ENCODE results near the gene KLK2. TPM values are rescaled to one million over a fixed set of nuclear protein-coding genes. Genes with fewer than 3 reads are reported as not detected.

Gene KLK2
- total and polyA plus RNA-seq, 2 of the 13 experiments (the other 11 are each of a cell fraction or from before 2014, with no cell fraction given) = 0.11 TPM; not detected in 1

GRCh38 chr19:50882188-50882587 lies 8.9 kb downstream of the KLK2 start:
- ChIA-PET CTCF (ENCODE audit: low intra/inter-chr PET ratio, low total read pairs) (interaction anchor here (1.2 kb wide), 1 partner anchor 40 kb away, joined by 3 read pairs; no protein-coding TSS in a partner anchor), POLR2A (no interaction called here)
- in situ Hi-C loops (cut with HindIII; ENCODE audit: extremely low pct_ligation_motif_present, low pct_unique_long_range_greater_than_20kb) = no loop called here

More at GRCh38 chr19:50882188-50882587, 8.9 kb downstream of the KLK2 start:
- Histone ChIP-seq H3K9me3 (ENCODE audit: low read length) (no peaks in the 10 kb centered on the region), H3K4me1 (ENCODE audit: insufficient read depth, low read length) (no peaks in the 10 kb centered on the region), H3K36me3 (replicated peaks in 1 of 2; ENCODE audit: control insufficient read depth in 1 of 2, insufficient read depth in 2 of 2, low read length in 2 of 2) (no peaks in the 10 kb centered on the region), H3K4me3 (replicated peaks in 1 of 3; ENCODE audit: insufficient read depth in 1 of 3, low read depth in 2 of 3, low read length in 3 of 3) (no peak overlapping the region), H3K4me2 (ENCODE audit: low read depth, low read length) (no peak overlapping the region), H4K20me1 (ENCODE audit: insufficient read depth, low read length) (no peaks in the 10 kb centered on the region), H3K9ac (ENCODE audit: insufficient read depth, low read depth, low read length) (no peak overlapping the region), H3K27ac (ENCODE audit: extremely low read length, insufficient read depth, low read length) (no peak overlapping the region), H2AFZ (ENCODE audit: low read length) (no peak overlapping the region), H3K27me3 (ENCODE audit: control insufficient read depth in 1 of 2, insufficient read depth in 2 of 2, low read length in 2 of 2) (no peaks in the 10 kb centered on the region), H3K79me2 (ENCODE audit: insufficient read depth, low read length) (no peaks in the 10 kb centered on the region)
- 3% methylated on average over 2 of the region's 3 CpGs for WGBS (ENCODE audit: low lambda C conversion rate)
- FAIRE-seq (no peak), DNase-seq (ENCODE audit: low spot score) (no peak), ATAC-seq (no peak)
- intact Hi-C loops (cut with micrococcal nuclease; ENCODE audit: unreplicated experiment) = no loop called here
- TF ChIP-seq ZNF790 (CRISPR knock-in tag; IDR thresholded peaks at IDR 0.05; ENCODE audit: borderline replicate concordance) (no peak), SAFB2 (CRISPR knock-in tag; IDR thresholded peaks at IDR 0.05; ENCODE audit: borderline replicate concordance, low read depth) (no peak), ZNF740 (CRISPR knock-in tag; IDR thresholded peaks at IDR 0.05) (no peak), ZNF574 (CRISPR knock-in tag; IDR thresholded peaks at IDR 0.05) (no peak), ZNF317 (CRISPR knock-in tag; IDR thresholded peaks at IDR 0.05) (no peak), ATF5 (CRISPR knock-in tag; IDR thresholded peaks at IDR 0.05; ENCODE audit: low read depth) (no peak), YEATS4 (CRISPR knock-in tag; IDR thresholded peaks at IDR 0.05; ENCODE audit: borderline replicate concordance) (no peak)
- BruUV-seq (replicated peaks) = no TSS peak

Data from HepG2 (cell line).